Endothelial cell of umbilical vein (primary cell): ENCODE results near the gene ERRFI1. TPM values are rescaled to one million over a fixed set of nuclear protein-coding genes. Genes with fewer than 3 reads are reported as not detected.
A peak's percentile ranks its signal among the peaks of the same experiment; 100 is the strongest.

Source experiments
- BruUV-seq: library from RNA; stranded (reverse); fragments of 400-500 nt; replicated peaks from 2 replicates; lab custom pipeline; 2021; lab: Mats Ljungman, UMichigan
- CTCF ChIA-PET: fragments of 300-600, 350-600 bp; sonication (Branson Sonifier 250); formaldehyde crosslinking; loops from one replicate; lab custom pipeline; 2021; ENCODE audit warnings: antibody characterized with exemption, inconsistent platforms; lab: Charles Lee
- POLR2A ChIA-PET: fragments of 300-600, 350-600 bp; sonication (Branson Sonifier 250); formaldehyde crosslinking; loops from one replicate; lab custom pipeline; 2021; ENCODE audit warnings: antibody characterized with exemption, inconsistent platforms; lab: Charles Lee
- DNase-seq: peaks from one replicate; pipeline ENCODE4 v3.0.0-alpha.2; 2011; ENCODE audit warnings: low read depth, low spot score
- FAIRE-seq: peaks from 2 replicates; lab custom pipeline; 2011; peaks lifted over from hg19 to GRCh38; lab: Jason Lieb, UNC
- H2AFZ ChIP-seq: 2 replicates; pipeline ENCODE4 v1.6.0; 2012; ENCODE audit warnings: low read depth, low read length, control low read depth, inconsistent platforms
- H3K27ac ChIP-seq: 2 replicates; pipeline ENCODE4 v1.5.1; 2011; ENCODE audit warnings: low read depth, mild to moderate bottlenecking, control low read depth, low read length, moderate library complexity; ENCODE audit not compliant: insufficient read depth
- H3K27me3 ChIP-seq, 2 experiments: 2 replicates each; pipeline versions ENCODE4 v1.6.0 to v1.6.1; 2011; ENCODE audit warnings: low read length in 2 of 2, mixed read lengths in 1 of 2; ENCODE audit not compliant: control insufficient read depth in 2 of 2, insufficient read depth in 2 of 2
- H3K36me3 ChIP-seq, 2 experiments: 2 replicates in 1 of 2; 3 replicates in 1 of 2; pipeline ENCODE4 v1.5.1; 2011; ENCODE audit warnings: low read length in 2 of 2, mild to moderate bottlenecking in 1 of 2, moderate library complexity in 1 of 2; ENCODE audit not compliant: control insufficient read depth in 2 of 2, insufficient read depth in 2 of 2; ENCODE audit errors: extremely low read depth in 1 of 2
- H3K4me1 ChIP-seq: 3 replicates; pipeline ENCODE4 v1.5.1; 2011; ENCODE audit warnings: mild to moderate bottlenecking, low read length; ENCODE audit not compliant: control insufficient read depth, insufficient read depth; ENCODE audit errors: extremely low read depth
- H3K4me2 ChIP-seq: 2 replicates; pipeline ENCODE4 v1.6.1; 2011; ENCODE audit warnings: low read length, control low read depth, mixed read lengths; ENCODE audit not compliant: insufficient read depth
- H3K4me3 ChIP-seq, 3 experiments: fragments of 200-600 bp in 1 of 3; sonication (generic), shearing (Covaris generic) in 1 of 3; replicated peaks in 1 of 3; 2 replicates each; pipeline ENCODE4 v1.5.1; 2011 to 2016; ENCODE audit warnings: control low read depth in 3 of 3, low read length in 3 of 3, mild to moderate bottlenecking in 2 of 3, inconsistent platforms in 1 of 3, low read depth in 1 of 3, moderate library complexity in 1 of 3; ENCODE audit not compliant: insufficient read depth in 1 of 3
- H3K79me2 ChIP-seq: 2 replicates; pipeline ENCODE4 v1.6.0; 2012; ENCODE audit warnings: low read length, inconsistent platforms; ENCODE audit not compliant: control insufficient read depth, insufficient read depth
- H3K9ac ChIP-seq: replicated peaks from 2 replicates; pipeline ENCODE3; 2011; ENCODE audit warnings: low read length, control low read depth; ENCODE audit not compliant: insufficient read depth; ENCODE audit errors: extremely low read depth
- H3K9me1 ChIP-seq: replicated peaks from 3 replicates; pipeline ENCODE4 v1.6.0; 2011; ENCODE audit warnings: mild to moderate bottlenecking, low read length; ENCODE audit not compliant: control insufficient read depth, insufficient read depth; ENCODE audit errors: extremely low read depth
- H3K9me3 ChIP-seq: replicated peaks from 2 replicates; pipeline ENCODE4 v1.5.1; 2012; ENCODE audit warnings: low read length, inconsistent platforms; ENCODE audit not compliant: control insufficient read depth, insufficient read depth
- H4K20me1 ChIP-seq: replicated peaks from 2 replicates; pipeline ENCODE3; 2011; ENCODE audit warnings: mild to moderate bottlenecking, low read length; ENCODE audit not compliant: control insufficient read depth, insufficient read depth; ENCODE audit errors: extremely low read depth
- CTCF ChIP-seq, 2 donors: IDR thresholded peaks; 1 replicate in 1 of 2; 2 replicates in 1 of 2; pipeline ENCODE4 v1.5.1; 2011; ENCODE audit warnings: low read length in 2 of 2, mild to moderate bottlenecking in 2 of 2, moderate library complexity in 2 of 2, control low read depth in 1 of 2, inconsistent platforms in 1 of 2, low read depth in 1 of 2; ENCODE audit not compliant: insufficient read depth in 1 of 2; ENCODE audit errors: extremely low read depth in 1 of 2
- EZH2 ChIP-seq: IDR thresholded peaks from 2 replicates; pipeline ENCODE4 v1.6.1; 2012; ENCODE audit warnings: borderline replicate concordance, low read depth, mild to moderate bottlenecking, moderate library complexity, low read length, inconsistent platforms; ENCODE audit not compliant: severe bottlenecking
- FOS ChIP-seq: IDR thresholded peaks from 2 replicates; pipeline ENCODE4 v1.6.1; 2011; ENCODE audit warnings: mild to moderate bottlenecking, low read length, moderate library complexity, borderline replicate concordance; ENCODE audit not compliant: insufficient read depth
- GATA2 ChIP-seq: IDR thresholded peaks from 2 replicates; pipeline ENCODE4 v1.7.0; 2011; ENCODE audit warnings: low read depth, mild to moderate bottlenecking, moderate library complexity, mixed read lengths, low read length; ENCODE audit not compliant: insufficient read length, insufficient read depth
- JUN ChIP-seq: IDR thresholded peaks from 2 replicates; pipeline ENCODE4 v1.6.1; 2011; ENCODE audit warnings: borderline replicate concordance, low read depth; ENCODE audit not compliant: insufficient read length, insufficient read depth
- MAX ChIP-seq: IDR thresholded peaks from 2 replicates; pipeline ENCODE4 v1.6.1; 2011; ENCODE audit not compliant: insufficient read depth, insufficient read length
- MYC ChIP-seq: IDR thresholded peaks from one replicate; pipeline ENCODE4 v1.6.1; 2011; ENCODE audit warnings: mild to moderate bottlenecking, low read depth, low read length
- POLR2A ChIP-seq: IDR thresholded peaks from 2 replicates; pipeline ENCODE4 v1.6.1; 2012; ENCODE audit warnings: low read depth, mild to moderate bottlenecking, control low read depth, low read length
- POLR2AphosphoS5 ChIP-seq: IDR thresholded peaks from 2 replicates; pipeline ENCODE4 v1.6.1; 2012; ENCODE audit warnings: low read depth, mild to moderate bottlenecking, control low read depth, low read length, moderate library complexity; ENCODE audit not compliant: insufficient read depth
- dilution Hi-C: fragments of 300-500 bp; cut with MboI; formaldehyde crosslinking; loops from one replicate; pipeline ENCODE4 v1.15.0; 2019; ENCODE audit warnings: low sequenced_read_pairs; ENCODE audit not compliant: extremely low pct_ligation_motif_present
- intact Hi-C: fragments of 100-400 bp; cut with micrococcal nuclease; formaldehyde crosslinking; loops from one replicate; pipeline ENCODE4 v1.10.0; 2022
- polyA plus RNA-seq, 4 experiments: library from polyadenylated mRNA; depleted of rRNA in 3 of 4; stranded (reverse) in 3 of 4; unstranded in 1 of 4; fragments of >200 nt; gene quantifications; 2 replicates each; pipeline versions ENCODE4 v1.2.1 to v1.2.3, GENCODE V29; 2011 to 2012; ENCODE audit warnings: missing spikeins in 1 of 4
- total RNA-seq: library from RNA; stranded (reverse); gene quantifications from 2 replicates; pipeline ENCODE4 v1.2.3, GENCODE V29; 2021

The ERRFI1 gene
- total and polyA plus RNA-seq, 2 donors (not counting 3 experiments of a cell fraction or from before 2014, with no cell fraction given) = 28.1 to 32.0 TPM

GRCh38 chr1:8040586-8040985 lies 14.5 kb upstream of the ERRFI1 start:
- H3K27me3 ChIP-seq = no peaks in the 10 kb centered on the region
- BruUV-seq = no TSS peak
- POLR2A ChIA-PET = interaction anchor here (0.9 kb wide), 1 partner anchor 20 kb away, joined by 3 read pairs; no protein-coding TSS in a partner anchor
- H3K79me2 ChIP-seq = no peaks in the 10 kb centered on the region
- peak; percentile 75 for TF ChIP-seq JUN
- TF ChIP-seq POLR2A = no peak
- peak; percentile 42 for TF ChIP-seq POLR2AphosphoS5
- peak; percentile 92 for TF ChIP-seq FOS
- no peaks in the 10 kb centered on the region for H3K36me3 ChIP-seq
- peak overlapping the region; percentile 48 for H3K4me2 ChIP-seq
- H3K27ac ChIP-seq = peak overlapping the region; percentile 58
- H2AFZ ChIP-seq = peak overlapping the region; percentile 66
- peaks cover 15% of the 10 kb centered on the region for H3K4me1 ChIP-seq
- no peak overlapping the region for H3K4me3 ChIP-seq
- intact Hi-C loops (no loop called here), dilution Hi-C loops (loop anchor here (10.0 kb wide), 1 partner anchor 54 kb away; no protein-coding TSS in a partner anchor)
- DNase-seq (peak; percentile 98), FAIRE-seq (peak; percentile 100)
- no peaks in the 10 kb centered on the region for H3K9me3 ChIP-seq
- H3K9ac ChIP-seq = no peak overlapping the region
- CTCF ChIA-PET = interaction anchor here (0.6 to 2.6 kb wide), 17 partner anchors 10 to 308 kb away, joined by 3 to 16 read pairs (median 3); no protein-coding TSS in a partner anchor
- no peaks in the 10 kb centered on the region for H3K9me1 ChIP-seq
- H4K20me1 ChIP-seq = no peaks in the 10 kb centered on the region

- Histone ChIP-seq H3K79me2 (no peaks in the 10 kb centered on the region), H3K27me3 (no peaks in the 10 kb centered on the region), H4K20me1 (no peaks in the 10 kb centered on the region), H2AFZ (no peak overlapping the region), H3K4me1 (peaks cover 13% of the 10 kb centered on the region), H3K4me2 (no peak overlapping the region), H3K36me3 (no peaks in the 10 kb centered on the region), H3K9ac (no peak overlapping the region), H3K9me1 (no peaks in the 10 kb centered on the region), H3K9me3 (no peaks in the 10 kb centered on the region), H3K4me3 (no peak overlapping the region), H3K27ac (no peak overlapping the region)
- TF ChIP-seq POLR2AphosphoS5 (no peak), POLR2A (no peak), GATA2 (no peak), JUN (no peak), EZH2 (no peak), FOS (no peak), MYC (no peak), MAX (no peak), CTCF (IDR thresholded peaks at IDR 0.05; ENCODE audit: extremely low read depth in 1 of 2, insufficient read depth in 1 of 2, low read depth in 1 of 2, low read length in 2 of 2) (no peak)
- dilution Hi-C loops = no loop called here
- intact Hi-C loops = no loop called here
- ChIA-PET POLR2A (no interaction called here), CTCF (interaction anchor here (1.7 kb wide), 1 partner anchor 275 kb away, joined by 7 read pairs; no protein-coding TSS in a partner anchor)
- FAIRE-seq = no peak
- no TSS peak for BruUV-seq
- no peak for DNase-seq
Measured at GRCh38 chr1:8039071-8039470, 13.0 kb upstream of the ERRFI1 start.
